Measurements from ENCODE around the gene TRPM4. TPM values are rescaled to one million over a fixed set of nuclear protein-coding genes. Genes with fewer than 3 reads are reported as not detected.

The TRPM4 gene
- total and polyA plus RNA-seq, 2 experiments from 2014 or later: 16.5 to 25.7 TPM

DNA sequence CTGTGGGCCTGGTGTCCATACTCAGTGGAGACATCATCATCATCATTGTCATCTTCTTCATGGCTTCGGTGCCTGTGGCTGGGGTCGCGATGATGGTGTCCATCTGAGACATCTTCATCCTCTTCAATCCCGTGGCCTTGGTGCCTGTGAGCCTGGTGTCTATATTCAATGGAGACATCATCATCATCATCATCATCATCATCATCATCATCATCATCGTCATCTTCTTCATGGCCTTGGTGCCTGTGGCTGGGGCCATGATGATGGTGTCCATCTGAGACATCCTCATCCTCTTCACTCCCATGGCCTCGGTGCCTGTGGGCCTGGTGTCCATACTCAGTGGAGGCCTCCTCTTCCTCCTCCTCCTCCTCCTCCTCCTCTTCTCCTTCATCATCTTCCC is 3.3 kb upstream of the TRPM4 start (continued):
- TF ChIP-seq, protein P1, sequence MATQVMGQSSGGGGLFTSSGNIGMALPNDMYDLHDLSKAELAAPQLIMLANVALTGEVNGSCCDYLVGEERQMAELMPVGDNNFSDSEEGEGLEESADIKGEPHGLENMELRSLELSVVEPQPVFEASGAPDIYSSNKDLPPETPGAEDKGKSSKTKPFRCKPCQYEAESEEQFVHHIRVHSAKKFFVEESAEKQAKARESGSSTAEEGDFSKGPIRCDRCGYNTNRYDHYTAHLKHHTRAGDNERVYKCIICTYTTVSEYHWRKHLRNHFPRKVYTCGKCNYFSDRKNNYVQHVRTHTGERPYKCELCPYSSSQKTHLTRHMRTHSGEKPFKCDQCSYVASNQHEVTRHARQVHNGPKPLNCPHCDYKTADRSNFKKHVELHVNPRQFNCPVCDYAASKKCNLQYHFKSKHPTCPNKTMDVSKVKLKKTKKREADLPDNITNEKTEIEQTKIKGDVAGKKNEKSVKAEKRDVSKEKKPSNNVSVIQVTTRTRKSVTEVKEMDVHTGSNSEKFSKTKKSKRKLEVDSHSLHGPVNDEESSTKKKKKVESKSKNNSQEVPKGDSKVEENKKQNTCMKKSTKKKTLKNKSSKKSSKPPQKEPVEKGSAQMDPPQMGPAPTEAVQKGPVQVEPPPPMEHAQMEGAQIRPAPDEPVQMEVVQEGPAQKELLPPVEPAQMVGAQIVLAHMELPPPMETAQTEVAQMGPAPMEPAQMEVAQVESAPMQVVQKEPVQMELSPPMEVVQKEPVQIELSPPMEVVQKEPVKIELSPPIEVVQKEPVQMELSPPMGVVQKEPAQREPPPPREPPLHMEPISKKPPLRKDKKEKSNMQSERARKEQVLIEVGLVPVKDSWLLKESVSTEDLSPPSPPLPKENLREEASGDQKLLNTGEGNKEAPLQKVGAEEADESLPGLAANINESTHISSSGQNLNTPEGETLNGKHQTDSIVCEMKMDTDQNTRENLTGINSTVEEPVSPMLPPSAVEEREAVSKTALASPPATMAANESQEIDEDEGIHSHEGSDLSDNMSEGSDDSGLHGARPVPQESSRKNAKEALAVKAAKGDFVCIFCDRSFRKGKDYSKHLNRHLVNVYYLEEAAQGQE (IDR thresholded peaks at IDR 0.05; ENCODE audit: unreplicated experiment): no peak
- TF ChIP-seq JUNB (IDR thresholded peaks at IDR 0.05; ENCODE audit: unreplicated experiment) (no peak), EZH2phosphoT487 (IDR thresholded peaks at IDR 0.05; ENCODE audit: unreplicated experiment) (no peak), ZNF114 (CRISPR knock-in tag; IDR thresholded peaks at IDR 0.05) (no peak)
- TF ChIP-seq, protein P2, sequence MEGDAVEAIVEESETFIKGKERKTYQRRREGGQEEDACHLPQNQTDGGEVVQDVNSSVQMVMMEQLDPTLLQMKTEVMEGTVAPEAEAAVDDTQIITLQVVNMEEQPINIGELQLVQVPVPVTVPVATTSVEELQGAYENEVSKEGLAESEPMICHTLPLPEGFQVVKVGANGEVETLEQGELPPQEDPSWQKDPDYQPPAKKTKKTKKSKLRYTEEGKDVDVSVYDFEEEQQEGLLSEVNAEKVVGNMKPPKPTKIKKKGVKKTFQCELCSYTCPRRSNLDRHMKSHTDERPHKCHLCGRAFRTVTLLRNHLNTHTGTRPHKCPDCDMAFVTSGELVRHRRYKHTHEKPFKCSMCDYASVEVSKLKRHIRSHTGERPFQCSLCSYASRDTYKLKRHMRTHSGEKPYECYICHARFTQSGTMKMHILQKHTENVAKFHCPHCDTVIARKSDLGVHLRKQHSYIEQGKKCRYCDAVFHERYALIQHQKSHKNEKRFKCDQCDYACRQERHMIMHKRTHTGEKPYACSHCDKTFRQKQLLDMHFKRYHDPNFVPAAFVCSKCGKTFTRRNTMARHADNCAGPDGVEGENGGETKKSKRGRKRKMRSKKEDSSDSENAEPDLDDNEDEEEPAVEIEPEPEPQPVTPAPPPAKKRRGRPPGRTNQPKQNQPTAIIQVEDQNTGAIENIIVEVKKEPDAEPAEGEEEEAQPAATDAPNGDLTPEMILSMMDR (conservative IDR thresholded peaks at IDR 0.05; ENCODE audit: low read depth in 2 of 2): no peak

DNA sequence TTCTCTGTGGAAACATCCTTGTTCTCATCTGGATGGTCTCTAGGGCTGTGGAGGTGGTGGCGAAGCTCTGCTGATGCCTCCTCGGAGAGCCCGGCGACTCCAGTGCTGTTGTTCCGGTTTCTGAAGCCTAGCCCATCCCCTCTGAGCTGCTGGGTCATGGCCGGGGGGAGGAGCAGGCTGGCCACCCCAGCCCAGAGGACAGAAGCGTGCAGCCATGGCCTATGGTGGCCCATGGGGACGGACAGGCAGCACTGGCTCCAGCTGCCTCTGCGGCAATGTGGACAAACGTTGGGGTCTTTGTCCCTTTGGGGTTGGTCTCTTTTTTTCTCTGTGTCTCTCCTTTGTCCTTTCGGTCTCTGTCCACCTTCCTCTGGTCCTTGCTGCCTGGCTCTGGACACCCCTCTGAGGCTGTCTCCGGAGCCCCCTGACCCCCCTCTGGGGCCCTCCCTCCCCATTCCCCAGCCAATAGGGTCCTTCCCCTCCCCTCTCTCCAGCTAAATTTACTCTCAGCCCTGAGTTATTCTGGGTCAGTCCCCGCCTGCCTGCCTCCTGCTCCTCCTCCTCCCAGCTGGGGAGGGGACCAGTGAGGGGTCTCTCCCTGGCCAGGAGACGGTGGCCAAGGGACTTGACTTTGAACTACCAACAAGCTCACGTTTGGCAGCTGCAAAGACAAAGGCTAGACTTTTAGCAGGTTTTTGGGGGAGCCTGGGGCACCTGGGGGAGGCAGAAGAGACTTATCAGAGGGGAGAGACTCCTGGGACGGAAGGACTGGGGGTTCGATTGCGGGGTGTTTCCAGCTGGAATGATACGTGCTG is 2.4 kb upstream of the TRPM4 start, which contains the start of gene HRC:
Gene HRC (minus strand): TSS at position 392 of the 815 bp plus-strand sequence. CDS start 159 bp downstream, at position 233.
- no peak for ATAC-seq
- Histone ChIP-seq H3K4me2 (peak within 1 kb of the TSS; percentile 72), H3K27ac (ENCODE audit: low read depth) (no peak within 1 kb of the TSS), H2AFZ (no peak within 1 kb of the TSS), H3K79me2 (replicated peaks; ENCODE audit: insufficient read depth) (no peaks in the 10 kb centered on the region), H3K4me1 (ENCODE audit: insufficient read depth) (peaks cover 14% of the 10 kb centered on the region), H3K4me3 (peak within 1 kb of the TSS; percentile 39), H3K36me3 (ENCODE audit: insufficient read depth) (no peaks in the 10 kb centered on the region), H3K9me2 (ENCODE audit: insufficient read depth) (peaks cover 12% of the 10 kb centered on the region), H3K27me3 (ENCODE audit: insufficient read depth) (peaks cover 13% of the 10 kb centered on the region), H4K20me1 (replicated peaks; ENCODE audit: insufficient read depth) (no peaks in the 10 kb centered on the region), H3F3A (replicated peaks; ENCODE audit: low read depth) (peaks cover 5% of the 10 kb centered on the region; the same call in 1 of the 2 replicates)
- Mint-ChIP-seq H3K36me3 (ENCODE audit: low read depth) (peaks cover 11% of the 10 kb centered on the region; the same call in 2 of the 3 replicates), H3K9me3 (peaks cover 12% of the 10 kb centered on the region), H3K4me1 (peaks cover 39% of the 10 kb centered on the region), H3K27me3 (ENCODE audit: insufficient read depth, low read depth, poor library complexity) (peaks cover 30% of the 10 kb centered on the region), H3K4me3 (peak within 1 kb of the TSS; percentile 30), H3K27ac (no peak within 1 kb of the TSS)
- no peak for TF ChIP-seq EZH2 (IDR thresholded peaks at IDR 0.05; ENCODE audit: low read depth, unreplicated experiment)
- no peak for TF ChIP-seq EZH2phosphoT487 (IDR thresholded peaks at IDR 0.05; ENCODE audit: unreplicated experiment)
- TF ChIP-seq, protein P3, sequence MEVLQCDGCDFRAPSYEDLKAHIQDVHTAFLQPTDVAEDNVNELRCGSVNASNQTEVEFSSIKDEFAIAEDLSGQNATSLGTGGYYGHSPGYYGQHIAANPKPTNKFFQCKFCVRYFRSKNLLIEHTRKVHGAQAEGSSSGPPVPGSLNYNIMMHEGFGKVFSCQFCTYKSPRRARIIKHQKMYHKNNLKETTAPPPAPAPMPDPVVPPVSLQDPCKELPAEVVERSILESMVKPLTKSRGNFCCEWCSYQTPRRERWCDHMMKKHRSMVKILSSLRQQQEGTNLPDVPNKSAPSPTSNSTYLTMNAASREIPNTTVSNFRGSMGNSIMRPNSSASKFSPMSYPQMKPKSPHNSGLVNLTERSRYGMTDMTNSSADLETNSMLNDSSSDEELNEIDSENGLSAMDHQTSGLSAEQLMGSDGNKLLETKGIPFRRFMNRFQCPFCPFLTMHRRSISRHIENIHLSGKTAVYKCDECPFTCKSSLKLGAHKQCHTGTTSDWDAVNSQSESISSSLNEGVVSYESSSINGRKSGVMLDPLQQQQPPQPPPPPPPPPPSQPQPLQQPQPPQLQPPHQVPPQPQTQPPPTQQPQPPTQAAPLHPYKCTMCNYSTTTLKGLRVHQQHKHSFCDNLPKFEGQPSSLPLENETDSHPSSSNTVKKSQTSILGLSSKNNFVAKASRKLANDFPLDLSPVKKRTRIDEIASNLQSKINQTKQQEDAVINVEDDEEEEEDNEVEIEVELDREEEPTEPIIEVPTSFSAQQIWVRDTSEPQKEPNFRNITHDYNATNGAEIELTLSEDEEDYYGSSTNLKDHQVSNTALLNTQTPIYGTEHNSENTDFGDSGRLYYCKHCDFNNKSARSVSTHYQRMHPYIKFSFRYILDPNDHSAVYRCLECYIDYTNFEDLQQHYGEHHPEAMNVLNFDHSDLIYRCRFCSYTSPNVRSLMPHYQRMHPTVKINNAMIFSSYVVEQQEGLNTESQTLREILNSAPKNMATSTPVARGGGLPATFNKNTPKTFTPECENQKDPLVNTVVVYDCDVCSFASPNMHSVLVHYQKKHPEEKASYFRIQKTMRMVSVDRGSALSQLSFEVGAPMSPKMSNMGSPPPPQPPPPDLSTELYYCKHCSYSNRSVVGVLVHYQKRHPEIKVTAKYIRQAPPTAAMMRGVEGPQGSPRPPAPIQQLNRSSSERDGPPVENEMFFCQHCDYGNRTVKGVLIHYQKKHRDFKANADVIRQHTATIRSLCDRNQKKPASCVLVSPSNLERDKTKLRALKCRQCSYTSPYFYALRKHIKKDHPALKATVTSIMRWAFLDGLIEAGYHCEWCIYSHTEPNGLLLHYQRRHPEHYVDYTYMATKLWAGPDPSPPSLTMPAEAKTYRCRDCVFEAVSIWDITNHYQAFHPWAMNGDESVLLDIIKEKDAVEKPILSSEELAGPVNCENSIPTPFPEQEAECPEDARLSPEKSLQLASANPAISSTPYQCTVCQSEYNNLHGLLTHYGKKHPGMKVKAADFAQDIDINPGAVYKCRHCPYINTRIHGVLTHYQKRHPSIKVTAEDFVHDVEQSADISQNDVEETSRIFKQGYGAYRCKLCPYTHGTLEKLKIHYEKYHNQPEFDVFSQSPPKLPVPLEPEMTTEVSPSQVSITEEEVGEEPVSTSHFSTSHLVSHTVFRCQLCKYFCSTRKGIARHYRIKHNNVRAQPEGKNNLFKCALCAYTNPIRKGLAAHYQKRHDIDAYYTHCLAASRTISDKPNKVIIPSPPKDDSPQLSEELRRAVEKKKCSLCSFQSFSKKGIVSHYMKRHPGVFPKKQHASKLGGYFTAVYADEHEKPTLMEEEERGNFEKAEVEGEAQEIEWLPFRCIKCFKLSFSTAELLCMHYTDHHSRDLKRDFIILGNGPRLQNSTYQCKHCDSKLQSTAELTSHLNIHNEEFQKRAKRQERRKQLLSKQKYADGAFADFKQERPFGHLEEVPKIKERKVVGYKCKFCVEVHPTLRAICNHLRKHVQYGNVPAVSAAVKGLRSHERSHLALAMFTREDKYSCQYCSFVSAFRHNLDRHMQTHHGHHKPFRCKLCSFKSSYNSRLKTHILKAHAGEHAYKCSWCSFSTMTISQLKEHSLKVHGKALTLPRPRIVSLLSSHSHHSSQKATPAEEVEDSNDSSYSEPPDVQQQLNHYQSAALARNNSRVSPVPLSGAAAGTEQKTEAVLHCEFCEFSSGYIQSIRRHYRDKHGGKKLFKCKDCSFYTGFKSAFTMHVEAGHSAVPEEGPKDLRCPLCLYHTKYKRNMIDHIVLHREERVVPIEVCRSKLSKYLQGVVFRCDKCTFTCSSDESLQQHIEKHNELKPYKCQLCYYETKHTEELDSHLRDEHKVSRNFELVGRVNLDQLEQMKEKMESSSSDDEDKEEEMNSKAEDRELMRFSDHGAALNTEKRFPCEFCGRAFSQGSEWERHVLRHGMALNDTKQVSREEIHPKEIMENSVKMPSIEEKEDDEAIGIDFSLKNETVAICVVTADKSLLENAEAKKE (CRISPR knock-in tag; IDR thresholded peaks at IDR 0.05): no peak
- no peak for TF ChIP-seq POLR2AphosphoS5 (IDR thresholded peaks at IDR 0.05; ENCODE audit: low read depth)
- TF ChIP-seq JUNB (IDR thresholded peaks at IDR 0.05; ENCODE audit: unreplicated experiment): no peak
- no peak for TF ChIP-seq NANOG (IDR thresholded peaks at IDR 0.05; ENCODE audit: borderline replicate concordance)
- TF ChIP-seq, protein P4, sequence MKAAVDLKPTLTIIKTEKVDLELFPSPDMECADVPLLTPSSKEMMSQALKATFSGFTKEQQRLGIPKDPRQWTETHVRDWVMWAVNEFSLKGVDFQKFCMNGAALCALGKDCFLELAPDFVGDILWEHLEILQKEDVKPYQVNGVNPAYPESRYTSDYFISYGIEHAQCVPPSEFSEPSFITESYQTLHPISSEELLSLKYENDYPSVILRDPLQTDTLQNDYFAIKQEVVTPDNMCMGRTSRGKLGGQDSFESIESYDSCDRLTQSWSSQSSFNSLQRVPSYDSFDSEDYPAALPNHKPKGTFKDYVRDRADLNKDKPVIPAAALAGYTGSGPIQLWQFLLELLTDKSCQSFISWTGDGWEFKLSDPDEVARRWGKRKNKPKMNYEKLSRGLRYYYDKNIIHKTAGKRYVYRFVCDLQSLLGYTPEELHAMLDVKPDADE (IDR thresholded peaks at IDR 0.05): no peak
- DNase-seq (ENCODE audit: low spot score): peak; percentile 36
